HCT116 (cell line): ENCODE data around the gene AMDHD1. TPM values are rescaled to one million over a fixed set of nuclear protein-coding genes. Genes with fewer than 3 reads are reported as not detected.

Source experiments
- ATAC-seq: fragments of 200-7000 bp; cut with Tn5 transposase; 2 replicates; pipeline ENCODE4 v1.9.1; 2020; ENCODE audit warnings: mild to moderate bottlenecking, moderate library complexity
- BruUV-seq: library from RNA; stranded (reverse); fragments of 400-500 nt; replicated peaks from 2 replicates; lab custom pipeline; 2021; lab: Mats Ljungman, UMichigan
- CTCF ChIA-PET: fragments of 300-600 bp; sonication (Branson Sonifier 250); formaldehyde crosslinking; loops from one replicate; lab custom pipeline; 2021; ENCODE audit warnings: antibody characterized with exemption; lab: Charles Lee
- POLR2A ChIA-PET: fragments of 300-600, 350-600 bp; sonication (Branson Sonifier 250); formaldehyde crosslinking; loops from one replicate; lab custom pipeline; 2021; ENCODE audit warnings: antibody characterized with exemption; lab: Charles Lee
- RAD21 ChIA-PET, 2 experiments: fragments of 300-600 bp; sonication (Branson Sonifier 250); formaldehyde crosslinking; loops; one replicate each; lab custom pipeline; 2023; ENCODE audit warnings: low total read pairs in 2 of 2; ENCODE audit not compliant: uncharacterized antibody in 2 of 2, unreplicated experiment in 2 of 2, low non-redundant PET in 1 of 2; lab: Charles Lee
- DNase-seq: peaks from one replicate; pipeline ENCODE4 v3.0.0-alpha.2; 2010; ENCODE audit warnings: low read depth, low spot score
- H2AFZ ChIP-seq: fragments of 200-600 bp; shearing (Covaris generic), sonication (generic); 2 replicates; pipeline ENCODE4 v1.6.1; 2017; ENCODE audit warnings: low read depth, mixed run types, mixed read lengths, antibody characterized with exemption, low read length; ENCODE audit not compliant: poor library complexity, severe bottlenecking
- H3K27ac ChIP-seq: 2 replicates; pipeline ENCODE4 v1.5.1; 2012; ENCODE audit warnings: low read depth, low read length
- H3K27me3 ChIP-seq: fragments of 200-600 bp; sonication (generic); 2 replicates; pipeline ENCODE4 v1.6.1; 2016; ENCODE audit warnings: mixed run types, low read length, mixed read lengths; ENCODE audit not compliant: insufficient read depth
- H3K36me3 ChIP-seq, 2 experiments: fragments of 200-500 bp in 1 of 2; fragments of 200-600 bp in 1 of 2; sonication (Bioruptor generic) in 1 of 2; sonication (generic) in 1 of 2; 2 replicates each; pipeline versions ENCODE4 v1.5.1 to v1.6.1; 2014 to 2016; ENCODE audit warnings: low read length in 2 of 2, inconsistent platforms in 1 of 2, mixed read lengths in 1 of 2, mixed run types in 1 of 2; ENCODE audit not compliant: insufficient read depth in 2 of 2, control insufficient read depth in 1 of 2
- H3K4me1 ChIP-seq, 2 experiments: fragments of 200-600 bp in 1 of 2; sonication (generic) in 1 of 2; 2 replicates each; pipeline versions ENCODE4 v1.5.1 to v1.6.1; 2012 to 2017; ENCODE audit warnings: low read length in 2 of 2, inconsistent platforms in 1 of 2, mild to moderate bottlenecking in 1 of 2, mixed read lengths in 1 of 2, mixed run types in 1 of 2, moderate library complexity in 1 of 2; ENCODE audit not compliant: insufficient read depth in 2 of 2, control insufficient read depth in 1 of 2
- H3K4me2 ChIP-seq: fragments of 200-600 bp; sonication (generic); 2 replicates; pipeline ENCODE4 v1.6.1; 2017; ENCODE audit warnings: mixed run types, low read length, mixed read lengths
- H3K4me3 ChIP-seq, 2 experiments: fragments of 200-600 bp in 1 of 2; sonication (generic) in 1 of 2; replicated peaks in 1 of 2; 2 replicates each; pipeline ENCODE4 v1.5.1; 2011 to 2016; ENCODE audit warnings: low read length in 2 of 2, control low read depth in 1 of 2, low read depth in 1 of 2, mild to moderate bottlenecking in 1 of 2, mixed read lengths in 1 of 2, mixed run types in 1 of 2
- H3K79me2 ChIP-seq: fragments of 200-600 bp; sonication (generic); 2 replicates; pipeline ENCODE4 v1.6.1; 2017; ENCODE audit warnings: mild to moderate bottlenecking, mixed run types, low read length, moderate library complexity, mixed read lengths; ENCODE audit not compliant: insufficient read depth
- H3K9ac ChIP-seq: fragments of 200-600 bp; sonication (generic); 2 replicates; pipeline ENCODE4 v1.6.1; 2016; ENCODE audit warnings: low read length, mixed read lengths
- H3K9me2 ChIP-seq: fragments of 200-600 bp; sonication (generic), shearing (Covaris generic); 2 replicates; pipeline ENCODE4 v1.6.1; 2017; ENCODE audit warnings: mixed run types, mild to moderate bottlenecking, moderate library complexity; ENCODE audit not compliant: insufficient read depth
- H3K9me3 ChIP-seq, 2 experiments: fragments of 200-500 bp in 1 of 2; fragments of 200-600 bp in 1 of 2; sonication (Bioruptor generic) in 1 of 2; sonication (generic) in 1 of 2; 2 replicates each; pipeline ENCODE4 v1.6.1; 2014 to 2017; ENCODE audit warnings: low read length in 2 of 2, mixed read lengths in 2 of 2, inconsistent platforms in 1 of 2, low read depth in 1 of 2, mild to moderate bottlenecking in 1 of 2, mixed run types in 1 of 2, moderate library complexity in 1 of 2; ENCODE audit not compliant: control insufficient read depth in 1 of 2, insufficient read depth in 1 of 2
- H4K20me1 ChIP-seq: fragments of 200-600 bp; sonication (generic), shearing (Covaris generic); 2 replicates; pipeline ENCODE4 v1.6.1; 2017; ENCODE audit warnings: mixed run types, mild to moderate bottlenecking, moderate library complexity; ENCODE audit not compliant: insufficient read depth
- CTCF ChIP-seq, 3 experiments: fragments of 200-600 bp in 1 of 3; sonication (generic) in 1 of 3; IDR thresholded peaks in 2 of 3; conservative IDR thresholded peaks in 1 of 3; 2 replicates each; pipeline ENCODE4 v1.5.1; 2012 to 2017; ENCODE audit warnings: low read depth in 2 of 3, low read length in 2 of 3, antibody characterized with exemption in 1 of 3, borderline replicate concordance in 1 of 3, control low read depth in 1 of 3, mild to moderate bottlenecking in 1 of 3, mixed read lengths in 1 of 3, mixed run types in 1 of 3, moderate library complexity in 1 of 3; ENCODE audit not compliant: insufficient read depth in 1 of 3
- EZH2phosphoT487 ChIP-seq: fragments of 200-600 bp; IDR thresholded peaks from 2 replicates; pipeline ENCODE4 v1.6.1; 2018; ENCODE audit warnings: antibody characterized with exemption, borderline replicate concordance
- MAX ChIP-seq: IDR thresholded peaks from 2 replicates; pipeline ENCODE4 v1.6.1; 2012
- REST ChIP-seq: IDR thresholded peaks from 2 replicates; pipeline ENCODE4 v1.6.1; 2012; ENCODE audit warnings: low read depth
- ZBTB33 ChIP-seq: IDR thresholded peaks from 2 replicates; pipeline ENCODE4 v1.6.1; 2011; ENCODE audit warnings: mild to moderate bottlenecking, low read length, moderate library complexity; ENCODE audit not compliant: insufficient replicate concordance; ENCODE audit errors: extremely low read depth
- ZFX ChIP-seq: fragments of 450-650 bp; IDR thresholded peaks from 2 replicates; pipeline ENCODE4 v1.6.1; 2017
- intact Hi-C: fragments of 100-400 bp; cut with micrococcal nuclease; formaldehyde crosslinking; loops from 2 replicates; pipeline ENCODE4 v1.10.0; 2022
- total RNA-seq: library from RNA; stranded (reverse); gene quantifications from one replicate; pipeline ENCODE4 v1.2.1, GENCODE V29; 2021; ENCODE audit not compliant: unreplicated experiment

Gene AMDHD1
- total RNA-seq, 1 experiment from 2014 or later, result 3.0 TPM

GRCh38 chr12:95967301-95967700 lies 24.2 kb downstream of the AMDHD1 start:
- ChIA-PET RAD21 (no interaction called here), POLR2A (no interaction called here)
- intact Hi-C loops, result no loop called here

More at GRCh38 chr12:95967301-95967700, 24.2 kb downstream of the AMDHD1 start:
- ATAC-seq, result no peak
- no TSS peak for BruUV-seq
- Histone ChIP-seq H3K9ac (no peak overlapping the region), H2AFZ (no peak overlapping the region), H3K4me2 (no peak overlapping the region), H3K79me2 (no peaks in the 10 kb centered on the region), H3K27ac (no peak overlapping the region), H4K20me1 (no peaks in the 10 kb centered on the region), H3K4me1 (no peaks in the 10 kb centered on the region), H3K27me3 (no peaks in the 10 kb centered on the region), H3K4me3 (no peak overlapping the region)
- no peak for DNase-seq
- CTCF ChIA-PET, result interaction anchor here (0.6 kb wide), 1 partner anchor 153 kb away, joined by 3 read pairs; no protein-coding TSS in a partner anchor
- TF ChIP-seq REST (no peak), MAX (no peak), ZBTB33 (no peak), CTCF (IDR thresholded peaks at IDR 0.05 in 2 of 3, conservative IDR thresholded peaks at IDR 0.05 in 1 of 3; ENCODE audit: borderline replicate concordance in 1 of 3, insufficient read depth in 1 of 3, low read depth in 2 of 3, low read length in 2 of 3) (no peak), ZFX (no peak), EZH2phosphoT487 (no peak)
- TF ChIP-seq, all 23 proteins: peak for 0
- 0 out of 4 replicates have a peak, but pooled peaks cover 0 to 2% of the 10 kb centered on the region in 2 experiments for H3K36me3 ChIP-seq
- H3K9me3 ChIP-seq, result no peaks in the 10 kb centered on the region
- H3K9me2 ChIP-seq, result no peaks in the 10 kb centered on the region
